Measurements from ENCODE around the gene IL16.

DNA sequence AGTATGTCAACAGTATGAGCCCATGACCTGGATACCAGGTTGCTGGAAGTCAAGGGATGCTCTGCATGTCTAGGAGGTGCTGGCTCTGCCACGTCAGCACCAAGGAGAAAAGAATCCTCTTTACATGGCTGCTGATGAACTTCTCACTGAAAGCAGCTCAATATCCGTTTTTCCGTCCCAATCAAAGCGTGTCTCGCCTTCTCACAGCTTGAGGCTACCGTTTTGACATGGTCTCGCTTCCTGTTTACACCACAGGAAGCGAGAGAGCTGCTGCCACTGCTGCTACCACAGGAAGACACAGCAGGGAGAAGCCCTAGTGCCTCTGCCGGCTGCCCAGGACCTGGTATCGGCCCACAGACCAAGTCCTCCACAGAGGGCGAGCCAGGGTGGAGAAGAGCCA, 100.0 kb downstream of the IL16 start:
- peak in 3 of 11 experiments; percentile 13 to 21 (median 19) for TF ChIP-seq CTCF (IDR thresholded peaks at IDR 0.05 in 8 of 11, conservative IDR thresholded peaks at IDR 0.05 in 3 of 11)
- TF ChIP-seq POLR2AphosphoS5 (IDR thresholded peaks at IDR 0.05) = peak; percentile 85 to 99 (median 97)
